Measurements from ENCODE around the gene ZNF90. TPM values are rescaled to one million over a fixed set of nuclear protein-coding genes. Genes with fewer than 3 reads are reported as not detected.

The ZNF90 gene
- total RNA-seq = 27.3 and 27.4 TPM in 2 replicates
- long read RNA-seq, transcript ZNF90-201 (4 exons, 2,310 nt) = major isoform, 9 of 24 reads
- long read RNA-seq, partial matches to known transcripts = 3 of 24 reads
- long read RNA-seq, other reads (novel, unspliced or antisense) = 7 of 24 reads

DNA sequence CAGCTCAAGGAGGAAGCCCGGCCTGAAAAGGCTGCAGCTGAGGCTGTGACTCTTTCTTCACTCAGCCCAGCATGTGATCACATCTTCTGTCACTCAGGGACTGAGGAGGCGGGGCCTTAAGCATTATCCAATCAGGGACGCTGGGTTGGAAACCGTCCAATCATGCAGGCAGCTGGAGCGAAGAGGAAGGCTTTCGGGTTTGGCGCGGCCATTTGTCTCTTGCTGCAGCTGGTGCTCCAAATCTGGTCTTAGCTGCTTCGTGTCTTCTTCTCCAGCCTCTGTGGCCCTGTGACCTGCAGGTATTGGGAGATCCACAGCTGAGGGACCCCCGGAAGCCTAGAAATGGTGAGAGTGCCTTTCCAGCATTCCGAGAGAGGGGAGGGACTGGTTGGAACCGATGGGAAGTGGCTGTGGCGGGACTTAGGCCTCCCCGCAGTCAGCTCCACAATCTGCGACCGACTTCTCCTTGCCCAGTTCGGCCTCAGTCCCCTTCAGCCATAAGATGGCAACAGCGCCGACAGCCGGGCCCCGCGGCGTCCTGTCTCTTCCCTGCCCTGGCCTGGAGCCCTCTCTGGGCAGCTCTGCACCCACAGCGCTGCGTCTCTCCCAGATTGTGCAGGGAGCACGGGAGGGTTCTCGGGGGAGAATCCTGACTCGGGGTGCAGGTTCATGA lies at the start of gene ZNF90:
Gene ZNF90, plus strand, starts transcription at position 210 of the 673 bp plus-strand sequence. Its CDS starts 133 bp downstream, at position 343.
- Mint-ChIP-seq H3K27ac (ENCODE audit: unreplicated experiment) (peak within 1 kb of the TSS; percentile 98), H3K9me3 (peaks cover 2% of the 10 kb centered on the region), H3K4me1 (peaks cover 39% of the 10 kb centered on the region), H3K36me3 (ENCODE audit: low read depth) (peaks cover 29% of the 10 kb centered on the region), H3K27me3 (ENCODE audit: low read depth) (no peaks in the 10 kb centered on the region), H3K4me3 (peak within 1 kb of the TSS; percentile 97)
- DNase-seq (ENCODE audit: low read depth, low spot score) = peak; percentile 82
- TF ChIP-seq, protein P1, sequence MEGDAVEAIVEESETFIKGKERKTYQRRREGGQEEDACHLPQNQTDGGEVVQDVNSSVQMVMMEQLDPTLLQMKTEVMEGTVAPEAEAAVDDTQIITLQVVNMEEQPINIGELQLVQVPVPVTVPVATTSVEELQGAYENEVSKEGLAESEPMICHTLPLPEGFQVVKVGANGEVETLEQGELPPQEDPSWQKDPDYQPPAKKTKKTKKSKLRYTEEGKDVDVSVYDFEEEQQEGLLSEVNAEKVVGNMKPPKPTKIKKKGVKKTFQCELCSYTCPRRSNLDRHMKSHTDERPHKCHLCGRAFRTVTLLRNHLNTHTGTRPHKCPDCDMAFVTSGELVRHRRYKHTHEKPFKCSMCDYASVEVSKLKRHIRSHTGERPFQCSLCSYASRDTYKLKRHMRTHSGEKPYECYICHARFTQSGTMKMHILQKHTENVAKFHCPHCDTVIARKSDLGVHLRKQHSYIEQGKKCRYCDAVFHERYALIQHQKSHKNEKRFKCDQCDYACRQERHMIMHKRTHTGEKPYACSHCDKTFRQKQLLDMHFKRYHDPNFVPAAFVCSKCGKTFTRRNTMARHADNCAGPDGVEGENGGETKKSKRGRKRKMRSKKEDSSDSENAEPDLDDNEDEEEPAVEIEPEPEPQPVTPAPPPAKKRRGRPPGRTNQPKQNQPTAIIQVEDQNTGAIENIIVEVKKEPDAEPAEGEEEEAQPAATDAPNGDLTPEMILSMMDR (conservative IDR thresholded peaks at IDR 0.05) = no peak

DNA sequence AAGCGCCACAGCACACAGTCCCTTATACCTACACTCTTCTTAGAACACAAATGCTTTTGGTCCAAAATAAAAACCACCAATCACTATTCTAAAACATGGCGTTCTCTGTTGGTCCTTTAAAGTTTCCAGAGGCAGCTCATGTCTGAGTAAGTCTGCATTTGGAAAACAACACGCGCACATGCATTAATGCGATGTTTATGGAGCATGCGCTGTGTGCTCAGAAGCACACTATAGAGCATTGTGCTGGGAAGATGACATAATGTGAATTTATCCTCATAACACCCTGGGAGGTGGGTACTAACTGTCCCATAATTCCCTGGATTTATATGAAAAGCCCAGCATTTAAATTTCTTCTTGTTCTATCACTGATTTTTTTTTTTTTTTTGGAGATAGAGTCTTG lies 49.2 kb upstream of the ZNF90 start:
- Mint-ChIP-seq H3K27me3 (ENCODE audit: low read depth) (no peaks in the 10 kb centered on the region), H3K36me3 (ENCODE audit: low read depth) (peaks cover 42% of the 10 kb centered on the region), H3K4me3 (no peak overlapping the region), H3K9me3 (peaks cover 3% of the 10 kb centered on the region), H3K27ac (ENCODE audit: unreplicated experiment) (no peak overlapping the region), H3K4me1 (no peaks in the 10 kb centered on the region)
- DNase-seq (ENCODE audit: low read depth, low spot score) = no peak
- TF ChIP-seq, protein P1 (conservative IDR thresholded peaks at IDR 0.05) = no peak

DNA sequence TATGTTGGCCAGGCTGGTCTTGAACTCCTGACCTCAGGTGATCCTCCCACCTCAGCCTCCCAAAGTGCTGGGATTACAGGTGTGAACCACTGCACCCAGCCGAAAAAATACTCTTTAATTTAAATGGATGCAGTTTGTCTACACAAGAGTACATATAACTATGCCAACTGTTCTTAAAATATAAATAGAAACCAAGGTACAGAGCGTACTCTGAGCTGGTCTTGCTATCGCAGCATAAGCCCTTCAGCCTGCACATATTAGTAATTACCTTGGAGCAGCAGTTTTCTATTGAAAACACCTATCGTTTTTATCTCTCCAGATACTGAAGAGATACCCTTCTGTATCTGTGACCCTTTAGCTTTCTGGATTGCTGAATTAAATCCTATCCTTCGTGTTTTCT lies 41.9 kb upstream of the ZNF90 start:
- TF ChIP-seq, protein P1 (conservative IDR thresholded peaks at IDR 0.05) = no peak
- Mint-ChIP-seq H3K36me3 (ENCODE audit: low read depth) (peaks cover 28% of the 10 kb centered on the region), H3K27me3 (ENCODE audit: low read depth) (peaks cover 2% of the 10 kb centered on the region), H3K9me3 (peaks cover 3% of the 10 kb centered on the region), H3K27ac (ENCODE audit: unreplicated experiment) (no peak overlapping the region), H3K4me1 (peaks cover 24% of the 10 kb centered on the region), H3K4me3 (peak overlapping the region; percentile 19)
- no peak for DNase-seq (ENCODE audit: low read depth, low spot score)

DNA sequence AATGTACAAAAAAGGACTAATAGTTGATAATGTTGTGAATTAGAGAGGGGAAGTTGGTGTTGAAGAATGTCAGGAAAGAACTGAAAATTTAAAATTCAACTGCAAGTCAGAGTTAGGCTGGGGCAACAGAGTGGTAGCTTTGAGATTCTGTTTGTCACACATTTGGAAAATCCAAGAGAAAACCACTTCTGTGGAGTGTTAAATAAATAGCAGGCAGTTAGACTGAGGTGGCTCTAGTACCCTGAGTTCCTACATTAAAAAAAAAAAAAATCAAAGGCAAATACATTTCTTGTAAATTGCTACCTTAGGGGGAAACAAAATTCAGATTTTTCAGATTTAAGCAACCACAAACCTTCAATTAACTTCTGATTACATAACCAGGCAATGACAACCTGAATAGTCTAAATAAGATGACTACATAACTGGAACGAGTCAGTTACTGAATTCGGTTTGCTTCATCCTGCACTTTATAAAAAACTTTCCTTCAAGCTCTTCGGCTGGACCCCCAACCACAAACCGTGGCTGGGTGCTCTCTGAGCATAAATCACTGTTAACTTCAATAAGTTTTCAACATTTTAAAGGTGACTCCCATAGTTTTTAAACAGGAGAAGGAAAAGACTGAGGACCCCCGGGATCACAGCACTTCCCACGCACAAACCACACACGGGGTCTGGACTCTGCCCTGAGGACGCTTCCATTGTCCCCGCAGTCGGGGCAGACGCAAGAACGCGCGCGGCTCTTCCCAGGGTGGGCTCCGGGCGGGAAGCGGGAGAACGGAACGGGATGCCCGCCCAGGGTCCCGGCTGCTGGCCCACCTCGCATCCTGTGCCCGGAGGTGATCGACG lies 39.2 kb upstream of the ZNF90 start:
- peaks cover 24% of the 10 kb centered on the region for H3K4me1 Mint-ChIP-seq
- H3K27me3 Mint-ChIP-seq (ENCODE audit: low read depth) = peaks cover 2% of the 10 kb centered on the region
- TF ChIP-seq, protein P1 (conservative IDR thresholded peaks at IDR 0.05) = no peak
- peaks cover 12% of the 10 kb centered on the region for H3K36me3 Mint-ChIP-seq (ENCODE audit: low read depth)
- peak overlapping the region; percentile 99 for H3K27ac Mint-ChIP-seq (ENCODE audit: unreplicated experiment)
- H3K4me3 Mint-ChIP-seq = peak overlapping the region; percentile 99
- H3K9me3 Mint-ChIP-seq = peaks cover 6% of the 10 kb centered on the region
- DNase-seq (ENCODE audit: low read depth, low spot score) = no peak

DNA sequence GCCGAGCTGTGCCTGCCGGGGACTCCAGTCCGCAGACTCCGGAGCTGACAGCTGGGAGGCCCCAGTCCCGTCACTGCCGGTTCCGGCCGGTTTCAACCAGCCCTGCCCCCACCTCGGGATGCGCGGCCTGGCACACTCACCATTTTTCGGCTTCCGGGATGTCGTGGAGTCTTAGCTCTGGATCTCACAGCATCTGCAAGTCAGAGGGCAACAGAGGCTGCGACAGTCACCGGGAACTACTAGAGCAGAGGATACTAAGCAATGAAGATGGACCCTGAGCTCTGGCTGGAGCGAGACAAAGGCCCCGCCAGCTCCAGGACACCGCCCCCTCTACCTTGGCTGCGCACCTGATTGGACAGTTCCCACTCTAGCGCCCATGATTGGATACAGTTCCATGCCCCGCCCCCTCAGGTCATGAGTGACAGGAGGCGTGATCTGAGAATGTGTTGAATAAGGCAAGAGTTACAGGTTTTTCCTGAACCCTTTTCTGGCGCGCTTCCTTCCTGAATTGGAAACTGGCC lies 38.5 kb upstream of the ZNF90 start, which contains the start of gene ZNF682:
Gene ZNF682, minus strand, starts transcription at position 303 of the 521 bp plus-strand sequence. Its CDS starts 160 bp downstream, at position 143.
- Mint-ChIP-seq H3K27me3 (ENCODE audit: low read depth) (peaks cover 7% of the 10 kb centered on the region), H3K36me3 (ENCODE audit: low read depth) (peaks cover 7% of the 10 kb centered on the region), H3K4me1 (peaks cover 24% of the 10 kb centered on the region), H3K9me3 (peaks cover 6% of the 10 kb centered on the region), H3K27ac (ENCODE audit: unreplicated experiment) (peak within 1 kb of the TSS; percentile 99), H3K4me3 (peak within 1 kb of the TSS; percentile 99)
- DNase-seq (ENCODE audit: low read depth, low spot score) = peak; percentile 96
- TF ChIP-seq, protein P1 (conservative IDR thresholded peaks at IDR 0.05) = no peak

All from neural crest cell (in vitro differentiated cells).